Stimulated activated naive CD8-positive, alpha-beta T cell treated with anti-CD3 and anti-CD28 coated beads, Interleukin-15, Interleukin-2, amounts not matched to agents 100 U/mL and 50 U/mL, for 24 hours (primary cell): ENCODE measurements around the gene TIMD4.

Experiments
- ATAC-seq: fragments of 150-1000 bp; cut with Tn5 transposase; one replicate; pipeline ENCODE4 v1.10.0; 2021
- DNase-seq: peaks from one replicate; pipeline ENCODE4 v3.0.0; 2021

The TIMD4 gene

DNA sequence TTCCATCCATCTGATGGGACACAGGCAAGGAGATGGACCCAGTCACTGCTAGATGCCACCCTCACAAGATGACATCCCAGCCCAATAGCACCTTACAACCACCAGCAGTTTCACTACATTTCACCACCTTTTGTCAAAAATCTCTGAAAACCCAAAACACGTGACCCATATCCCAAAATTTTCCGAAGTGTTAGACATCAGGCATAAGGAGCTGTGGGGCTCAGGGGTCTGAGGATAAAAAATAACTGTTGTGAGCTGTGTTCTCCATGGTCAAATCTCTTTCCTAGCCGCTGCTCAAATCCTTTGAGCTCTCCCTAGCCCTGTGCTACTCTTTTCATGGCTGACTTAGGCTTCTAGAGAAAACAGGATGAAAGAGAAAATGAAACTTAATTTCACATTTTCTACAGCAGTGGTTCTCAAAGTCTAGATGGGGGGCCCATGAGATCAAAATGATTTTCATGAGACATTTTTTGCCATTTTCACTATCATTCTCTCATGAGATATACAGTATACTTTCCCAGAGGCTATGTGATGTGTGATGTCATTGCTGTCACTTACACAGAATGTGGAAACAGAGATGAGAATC is 40.7 kb downstream of the TIMD4 start:
- DNase-seq: no peak
- peak; percentile 25 for ATAC-seq

GRCh38 chr5:156920861-156921431 is 42.1 kb downstream of the TIMD4 start:
- no peak for DNase-seq
- peak; percentile 3 for ATAC-seq

DNA sequence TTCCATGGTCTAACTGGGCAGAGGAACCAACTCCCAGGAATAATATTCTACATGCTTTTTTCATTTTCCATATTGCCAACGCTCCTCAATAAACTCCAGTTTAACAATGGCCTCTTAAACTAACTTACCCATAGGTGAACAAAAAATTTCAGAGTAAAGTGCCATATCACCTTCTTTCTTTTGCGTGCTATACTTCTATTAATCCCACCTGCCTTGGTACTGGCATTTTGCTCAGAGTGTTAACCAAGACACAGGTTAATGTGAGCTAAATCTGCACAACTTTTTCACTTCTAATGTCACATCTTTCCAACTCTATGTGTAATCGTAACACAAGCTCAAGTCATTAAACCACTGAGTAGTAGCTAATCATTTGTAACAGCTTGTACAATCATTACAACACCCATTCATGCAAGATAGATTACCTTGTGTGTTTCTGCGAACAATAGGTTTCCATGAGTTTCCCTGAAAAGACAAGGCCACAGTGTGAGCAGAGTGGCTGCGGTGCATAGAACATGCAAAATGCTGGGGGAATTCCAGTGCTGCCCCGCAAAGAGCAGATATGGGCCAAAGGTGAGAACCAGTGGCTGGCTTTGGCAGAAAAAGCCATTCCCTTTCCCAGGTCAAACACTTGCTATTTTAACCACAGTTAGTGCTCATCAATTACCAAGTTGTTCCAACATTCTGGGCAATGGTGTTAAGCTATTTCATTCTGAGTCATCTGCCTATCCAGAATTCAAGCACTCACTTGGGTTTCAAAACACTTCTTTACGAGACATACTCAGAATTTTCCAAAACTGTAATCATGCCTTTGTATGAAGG is 42.8 kb downstream of the TIMD4 start:
- peak; percentile 86 for ATAC-seq
- DNase-seq: peak; percentile 77

DNA sequence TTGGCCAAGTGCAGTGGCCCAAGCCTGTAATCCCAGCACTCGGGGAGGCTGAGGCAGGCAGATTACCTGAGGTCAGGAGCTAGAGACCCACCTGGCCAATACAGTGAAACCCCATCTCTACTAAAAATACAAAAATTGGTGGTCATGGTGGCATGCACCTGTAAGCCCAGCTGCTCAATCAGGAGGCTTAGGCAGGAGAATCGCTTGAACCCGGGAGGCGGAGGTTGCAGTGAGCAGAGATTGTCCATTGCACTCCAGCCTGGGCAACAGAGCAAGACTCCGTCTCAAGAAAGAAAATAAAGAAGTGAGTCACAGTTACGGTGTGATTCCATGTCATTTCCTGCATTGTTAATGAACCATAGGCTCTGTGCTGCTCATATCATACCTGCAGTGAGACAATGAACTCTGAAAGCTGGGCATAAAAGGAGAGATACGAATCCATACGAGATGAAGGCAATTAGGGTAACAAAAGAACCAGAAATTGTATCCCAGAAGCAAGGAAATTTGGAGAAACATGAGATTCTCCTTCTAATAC is 44.6 kb downstream of the TIMD4 start:
- DNase-seq (no peak), ATAC-seq (no peak)

GRCh38 chr5:156914371-156914737 is 48.7 kb downstream of the TIMD4 start:
- ATAC-seq (no peak), DNase-seq (no peak)

- DNase-seq: no peak
Observed at GRCh38 chr5:156913719-156914370, 49.2 kb downstream of the TIMD4 start.

GRCh38 chr5:156913355-156913718 is 49.7 kb downstream of the TIMD4 start:
- ATAC-seq: no peak
- DNase-seq: no peak

More at GRCh38 chr5:156913719-156914370, 49.2 kb downstream of the TIMD4 start:
- ATAC-seq: peak; percentile 70

- ATAC-seq (peak; percentile 81), DNase-seq (peak; percentile 27)
Observed at GRCh38 chr5:156912869-156913268, 50.2 kb downstream of the TIMD4 start.

DNA sequence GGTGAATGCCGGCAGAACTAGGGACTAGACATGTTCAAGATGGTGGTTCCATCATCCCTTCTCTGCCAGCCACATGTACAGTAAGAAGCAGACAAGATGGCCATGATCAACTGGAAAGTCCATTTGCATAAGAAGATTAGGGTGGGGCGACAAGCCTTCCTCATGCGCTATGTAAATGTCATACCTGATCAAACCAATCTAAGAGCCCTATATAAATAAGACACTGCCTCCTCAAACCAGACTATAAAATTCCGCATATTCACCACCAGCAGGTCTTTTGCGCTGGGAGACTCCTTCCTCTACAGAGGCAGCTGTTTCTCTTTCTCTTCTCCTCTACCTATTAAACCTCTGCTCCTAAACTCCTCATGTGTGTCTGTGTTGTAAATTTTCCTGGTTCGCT is 53.8 kb downstream of the TIMD4 start:
- no peak for DNase-seq
- no peak for ATAC-seq

DNA sequence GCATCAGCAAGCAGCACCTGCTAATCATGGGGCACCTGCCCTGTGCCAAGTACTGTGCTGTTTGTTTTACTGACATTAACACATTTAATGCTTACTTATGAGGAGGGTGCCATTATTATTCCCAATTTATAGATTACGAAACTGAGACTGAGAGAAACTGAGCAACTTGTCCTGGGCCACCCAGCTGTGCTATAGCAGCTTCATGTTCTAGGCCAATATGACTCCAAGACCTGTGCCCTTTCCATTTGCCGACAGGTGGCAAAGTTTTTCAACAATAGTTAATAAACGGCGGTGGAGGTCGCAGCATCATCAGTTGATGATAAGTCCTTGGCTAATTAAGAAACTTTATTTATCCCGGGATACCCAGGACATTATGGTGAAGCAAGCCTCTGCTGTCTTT is 55.4 kb downstream of the TIMD4 start:
- DNase-seq (no peak), ATAC-seq (no peak)

GRCh38 chr5:156906807-156907206 is 56.2 kb downstream of the TIMD4 start:
- DNase-seq (no peak), ATAC-seq (no peak)

GRCh38 chr5:156896546-156896945 is 66.5 kb downstream of the TIMD4 start:
- DNase-seq (no peak), ATAC-seq (no peak)

GRCh38 chr5:156893517-156893916 is 69.5 kb downstream of the TIMD4 start:
- DNase-seq (no peak), ATAC-seq (peak; percentile 30)

GRCh38 chr5:156892864-156893263 is 70.2 kb downstream of the TIMD4 start:
- ATAC-seq (peak; percentile 43), DNase-seq (no peak)

GRCh38 chr5:156892223-156892622 is 70.8 kb downstream of the TIMD4 start:
- ATAC-seq: peak; percentile 30

GRCh38 chr5:156888520-156888919 is 74.5 kb downstream of the TIMD4 start:
- DNase-seq: no peak
- no peak for ATAC-seq

More at GRCh38 chr5:156892223-156892622, 70.8 kb downstream of the TIMD4 start:
- no peak for DNase-seq

DNA sequence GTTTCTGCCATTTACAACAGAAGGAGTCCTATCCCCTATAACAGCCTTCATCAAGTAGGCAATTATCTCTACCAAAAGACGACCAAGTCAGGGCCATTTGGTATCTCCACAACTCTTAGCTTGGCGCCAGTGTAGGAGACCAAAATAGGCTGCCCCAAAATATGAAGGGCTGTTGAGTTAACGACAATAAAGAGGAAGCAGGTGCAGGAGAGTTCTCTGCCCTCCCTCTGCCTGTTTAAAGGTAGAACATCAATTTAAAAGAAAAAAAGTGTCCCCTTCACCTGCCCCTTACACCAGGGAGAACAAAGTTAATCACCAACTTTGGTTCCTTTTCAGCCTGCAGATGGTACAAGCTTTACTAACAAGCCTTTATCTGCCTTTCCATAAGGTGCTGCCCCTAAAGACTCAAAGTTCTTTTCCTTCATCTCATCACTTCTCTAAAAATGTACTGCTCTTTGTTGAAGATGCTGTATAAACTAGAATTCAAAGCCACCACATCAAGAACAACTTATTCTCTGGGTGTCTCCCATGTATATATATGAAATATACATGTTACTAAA is 79.6 kb downstream of the TIMD4 start:
- ATAC-seq (no peak), DNase-seq (no peak)

- DNase-seq (no peak), ATAC-seq (no peak)
Observed at GRCh38 chr5:156879665-156880285, 83.3 kb downstream of the TIMD4 start.

GRCh38 chr5:156871212-156871611 is 91.8 kb downstream of the TIMD4 start:
- ATAC-seq: no peak
- DNase-seq: no peak

DNA sequence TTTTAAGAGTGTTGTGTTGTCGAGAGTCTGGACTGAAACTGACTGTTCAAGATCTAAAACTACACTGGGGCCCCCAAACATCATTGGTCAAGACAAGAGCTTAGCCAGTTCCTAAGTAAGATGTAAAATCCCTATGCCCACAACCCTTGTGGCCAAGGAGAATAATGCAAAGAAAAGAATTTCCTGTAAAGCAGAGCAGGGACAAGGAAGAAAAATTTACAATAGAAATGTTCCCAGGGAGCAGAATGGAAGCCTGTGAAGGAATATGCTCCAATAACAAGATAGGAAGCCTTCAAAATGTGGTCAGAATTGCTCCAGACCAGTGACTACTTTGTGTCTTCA is 92.6 kb downstream of the TIMD4 start:
- no peak for ATAC-seq
- no peak for DNase-seq
